Ishikawa (cell line): ENCODE data around the gene FBXO4.

Experiments used
- CEBPB ChIP-seq: IDR thresholded peaks from 2 replicates; pipeline ENCODE4 v1.6.1; 2012
- CREB1 ChIP-seq: IDR thresholded peaks from 2 replicates; pipeline ENCODE4 v1.6.1; 2012; ENCODE audit warnings: low read depth
- EGR1 ChIP-seq: IDR thresholded peaks from 2 replicates; pipeline ENCODE4 v1.6.1; 2012
- EP300 ChIP-seq: IDR thresholded peaks from 2 replicates; pipeline ENCODE4 v1.6.1; 2012; ENCODE audit warnings: borderline replicate concordance
- FOXM1 ChIP-seq: IDR thresholded peaks from 2 replicates; pipeline ENCODE4 v1.6.1; 2012; ENCODE audit warnings: low read depth, borderline replicate concordance
- MAX ChIP-seq: IDR thresholded peaks from 2 replicates; pipeline ENCODE4 v1.6.1; 2012
- NFIC ChIP-seq: IDR thresholded peaks from 2 replicates; pipeline ENCODE4 v1.6.1; 2012
- RAD21 ChIP-seq: IDR thresholded peaks from 2 replicates; pipeline ENCODE4 v1.6.1; 2012; ENCODE audit warnings: low read depth
- REST ChIP-seq: IDR thresholded peaks from 2 replicates; pipeline ENCODE4 v1.6.1; 2012; ENCODE audit warnings: low read depth, mild to moderate bottlenecking
- TAF1 ChIP-seq: IDR thresholded peaks from 2 replicates; pipeline ENCODE4 v1.6.1; 2012; ENCODE audit warnings: low read depth, mild to moderate bottlenecking
- TCF12 ChIP-seq: IDR thresholded peaks from 2 replicates; pipeline ENCODE4 v1.6.1; 2012; ENCODE audit warnings: low read depth
- TEAD4 ChIP-seq: IDR thresholded peaks from 2 replicates; pipeline ENCODE4 v1.6.1; 2012
- USF1 ChIP-seq: IDR thresholded peaks from 2 replicates; pipeline ENCODE4 v1.6.1; 2012
- YY1 ChIP-seq: IDR thresholded peaks from 2 replicates; pipeline ENCODE4 v1.6.1; 2012; ENCODE audit warnings: low read depth
- ZBTB7A ChIP-seq: IDR thresholded peaks from 2 replicates; pipeline ENCODE4 v1.6.1; 2012; ENCODE audit warnings: low read depth

FBXO4 gene

GRCh38 chr5:41878643-41879478 lies 46.2 kb upstream of the FBXO4 start:
- TF ChIP-seq NFIC (no peak), CREB1 (no peak), CEBPB (no peak), USF1 (no peak), MAX (no peak), REST (no peak), FOXM1 (no peak), RAD21 (no peak), EGR1 (no peak), TAF1 (no peak), EP300 (no peak), TCF12 (no peak), YY1 (no peak), TEAD4 (no peak), ZBTB7A (no peak)

GRCh38 chr5:41882765-41883164 lies 42.3 kb upstream of the FBXO4 start:
- TF ChIP-seq YY1 = no peak
- TF ChIP-seq MAX = no peak
- TF ChIP-seq NFIC = no peak
- no peak for TF ChIP-seq USF1
- TF ChIP-seq RAD21 = no peak
- TF ChIP-seq FOXM1 = no peak
- no peak for TF ChIP-seq CEBPB
- no peak for TF ChIP-seq TCF12
- TF ChIP-seq ZBTB7A = no peak
- no peak for TF ChIP-seq EGR1
- no peak for TF ChIP-seq TAF1
- no peak for TF ChIP-seq TEAD4
- TF ChIP-seq EP300 = no peak
- TF ChIP-seq REST = no peak
- no peak for TF ChIP-seq CREB1

- TF ChIP-seq FOXM1 (no peak), ZBTB7A (no peak), RAD21 (no peak), YY1 (no peak)
Observed at GRCh38 chr5:41883243-41883642, 41.8 kb upstream of the FBXO4 start.

GRCh38 chr5:41883936-41884335 lies 41.1 kb upstream of the FBXO4 start:
- TF ChIP-seq NFIC (no peak), EP300 (no peak), RAD21 (no peak), YY1 (no peak)

- TF ChIP-seq TAF1 = no peak
- no peak for TF ChIP-seq CREB1
- no peak for TF ChIP-seq MAX
- no peak for TF ChIP-seq FOXM1
- no peak for TF ChIP-seq YY1
- TF ChIP-seq TCF12 = no peak
- no peak for TF ChIP-seq RAD21
- no peak for TF ChIP-seq NFIC
- TF ChIP-seq CEBPB = no peak
- TF ChIP-seq EP300 = no peak
Observed at GRCh38 chr5:41885286-41885685, 39.8 kb upstream of the FBXO4 start.
